ENCODE data around the gene SOX13.

Gene SOX13

GRCh38 chr1:204108312-204109141, 35.6 kb downstream of the SOX13 start:
- no peak for DNase-seq (ENCODE audit: low spot score)

- no peak for DNase-seq (ENCODE audit: low spot score)
These were observed 38.1 kb downstream of the SOX13 start for GRCh38 chr1:204110894-204111633.

- DNase-seq (ENCODE audit: low spot score) = no peak
These were observed 40.2 kb downstream of the SOX13 start for GRCh38 chr1:204112876-204113730.

GRCh38 chr1:204113896-204114295, 41.0 kb downstream of the SOX13 start:
- DNase-seq (ENCODE audit: low spot score) = no peak

GRCh38 chr1:204114606-204115005, 41.7 kb downstream of the SOX13 start:
- DNase-seq (ENCODE audit: low spot score) = no peak

- no peak for DNase-seq (ENCODE audit: low spot score)
These were observed 42.2 kb downstream of the SOX13 start for GRCh38 chr1:204115116-204115515.

GRCh38 chr1:204116539-204116938, 43.6 kb downstream of the SOX13 start:
- no peak for DNase-seq (ENCODE audit: low spot score)

GRCh38 chr1:204121840-204122555, 49.1 kb downstream of the SOX13 start:
- DNase-seq (ENCODE audit: low spot score) = no peak

- DNase-seq (ENCODE audit: low spot score) = no peak
These were observed 50.5 kb downstream of the SOX13 start for GRCh38 chr1:204123376-204123775.

- DNase-seq (ENCODE audit: low spot score) = no peak
These were observed 51.7 kb downstream of the SOX13 start for GRCh38 chr1:204124639-204125038.

GRCh38 chr1:204125759-204126351, 52.9 kb downstream of the SOX13 start:
- DNase-seq (ENCODE audit: low spot score) = no peak

- DNase-seq (ENCODE audit: low spot score) = no peak
These were observed 53.5 kb downstream of the SOX13 start for GRCh38 chr1:204126386-204126785.

- no peak for DNase-seq (ENCODE audit: low spot score)
These were observed 54.0 kb downstream of the SOX13 start for GRCh38 chr1:204126956-204127355.

GRCh38 chr1:204127597-204128242, 54.8 kb downstream of the SOX13 start:
- peak; percentile 16 for DNase-seq (ENCODE audit: low spot score)

GRCh38 chr1:204128464-204128963, 55.6 kb downstream of the SOX13 start:
- no peak for DNase-seq (ENCODE audit: low spot score)

GRCh38 chr1:204128964-204129896, 56.3 kb downstream of the SOX13 start:
- DNase-seq (ENCODE audit: low spot score) = peak; percentile 45

GRCh38 chr1:204130178-204130577, 57.3 kb downstream of the SOX13 start:
- DNase-seq (ENCODE audit: low spot score) = no peak

- DNase-seq (ENCODE audit: low spot score) = no peak
These were observed 58.3 kb downstream of the SOX13 start for GRCh38 chr1:204130981-204131892.

Data from CD4-positive, alpha-beta T cell treated with Interleukin-15 for 4 hours (primary cell).